SH-SY5Y (cell line): ENCODE data around the gene FAM168A.

ENCODE experiments used
- GATA2 ChIP-seq: IDR thresholded peaks from 2 replicates; pipeline ENCODE4 v1.6.1; 2011; ENCODE audit warnings: mild to moderate bottlenecking, low read depth, low read length
- GATA3 ChIP-seq: IDR thresholded peaks from 2 replicates; pipeline ENCODE4 v1.6.1; 2011; ENCODE audit warnings: low read depth, mild to moderate bottlenecking, low read length, moderate library complexity

- TF ChIP-seq GATA2 (no peak), GATA3 (no peak)
Observed at GRCh38 chr11:73356979-73357860, 240.7 kb downstream of the FAM168A start.
